Fibroblast of upper back skin (primary cell): ENCODE measurements around the gene ENTREP1.
A peak's percentile ranks its signal among the peaks of the same experiment; 100 is the strongest.
"Not testable (repeated sequence)": the region's sequence is repeated elsewhere in the genome, so short reads cannot be mapped to it uniquely, and the experiment has no call there.

ENCODE experiments used
- DNase-seq: peaks from one replicate; pipeline ENCODE4 v3.0.0-alpha.2; 2013

Gene ENTREP1

GRCh38 chr9:69324549-69325401, at the start of gene ENTREP1:
Gene ENTREP1 (plus strand): TSS chr9:69325215. CDS start chr9:69325310, 95 bp downstream.
- no peak for DNase-seq

GRCh38 chr9:69276775-69277174, 48.2 kb upstream of the ENTREP1 start:
- no peak for DNase-seq

- no peak for DNase-seq
Observed at GRCh38 chr9:69279084-69279731, 45.8 kb upstream of the ENTREP1 start.

GRCh38 chr9:69279733-69280132, 45.3 kb upstream of the ENTREP1 start:
- DNase-seq: no peak

GRCh38 chr9:69283003-69283402, 42.0 kb upstream of the ENTREP1 start:
- DNase-seq: no peak

- DNase-seq: no peak
Observed at GRCh38 chr9:69292078-69292477, 32.9 kb upstream of the ENTREP1 start.

GRCh38 chr9:69293156-69293555, 31.9 kb upstream of the ENTREP1 start:
- no peak for DNase-seq

GRCh38 chr9:69295872-69296552, 29.0 kb upstream of the ENTREP1 start:
- DNase-seq: no peak

GRCh38 chr9:69297300-69297980, 27.6 kb upstream of the ENTREP1 start:
- DNase-seq: no peak

- DNase-seq: no peak
Observed at GRCh38 chr9:69299315-69299714, 25.7 kb upstream of the ENTREP1 start.

GRCh38 chr9:69299826-69300225, 25.2 kb upstream of the ENTREP1 start:
- DNase-seq: no peak

GRCh38 chr9:69303331-69303730, 21.7 kb upstream of the ENTREP1 start:
- no peak for DNase-seq

- not testable (repeated sequence) for DNase-seq
Observed at GRCh38 chr9:69306895-69307445, 18.0 kb upstream of the ENTREP1 start.

- DNase-seq: peak; percentile 91
Observed at GRCh38 chr9:69307446-69308205, 17.4 kb upstream of the ENTREP1 start.

GRCh38 chr9:69308206-69308931, 16.6 kb upstream of the ENTREP1 start:
- no peak for DNase-seq

- no peak for DNase-seq
Observed at GRCh38 chr9:69313175-69313574, 11.8 kb upstream of the ENTREP1 start.

GRCh38 chr9:69314547-69314946, 10.5 kb upstream of the ENTREP1 start:
- DNase-seq: no peak

- DNase-seq: peak; percentile 38
Observed at GRCh38 chr9:69317081-69317480, 7.9 kb upstream of the ENTREP1 start.

- DNase-seq: no peak
Observed at GRCh38 chr9:69317894-69318293, 7.1 kb upstream of the ENTREP1 start.

- no peak for DNase-seq
Observed at GRCh38 chr9:69319324-69320025, 5.5 kb upstream of the ENTREP1 start.

GRCh38 chr9:69322256-69322655, 2.8 kb upstream of the ENTREP1 start:
- DNase-seq: no peak
